PC-3 (cell line): ENCODE data around the gene FKBP14. TPM values are rescaled to one million over a fixed set of nuclear protein-coding genes. Genes with fewer than 3 reads are reported as not detected.

Experiments
- ATAC-seq: fragments of 200-7000 bp; cut with Tn5 transposase; 2 replicates; pipeline ENCODE4 v1.9.1; 2020; ENCODE audit warnings: mild to moderate bottlenecking, moderate library complexity
- BruUV-seq: library from RNA; stranded (reverse); fragments of 400-500 nt; replicated peaks from 2 replicates; lab custom pipeline; 2021; lab: Mats Ljungman, UMichigan
- CTCF ChIA-PET: fragments of 300-600 bp; sonication (Branson Sonifier 250); formaldehyde crosslinking; loops from one replicate; lab custom pipeline; 2022; ENCODE audit warnings: antibody characterized with exemption; lab: Charles Lee
- POLR2A ChIA-PET: fragments of 300-600 bp; sonication (Branson Sonifier 250); formaldehyde crosslinking; loops from one replicate; lab custom pipeline; 2022; ENCODE audit warnings: antibody characterized with exemption; ENCODE audit not compliant: unreplicated experiment; lab: Charles Lee
- DNase-seq: peaks from one replicate; pipeline ENCODE4 v3.0.0-alpha.2; 2015
- H2AFZ ChIP-seq: fragments of 300-600 bp; sonication (generic); 2 replicates; pipeline ENCODE4 v1.6.0; 2016; ENCODE audit warnings: antibody characterized with exemption, low read length
- H3F3A ChIP-seq: fragments of 300-600 bp; sonication (generic); one replicate; pipeline ENCODE4 v1.6.0; 2017; ENCODE audit warnings: antibody characterized with exemption, low read length, control low read depth, mild to moderate bottlenecking; ENCODE audit not compliant: unreplicated experiment
- H3K27ac ChIP-seq: fragments of 300-600 bp; sonication (generic); 2 replicates; pipeline ENCODE4 v1.5.1; 2016; ENCODE audit warnings: mild to moderate bottlenecking, low read length
- H3K27me3 ChIP-seq: fragments of 300-600 bp; sonication (generic); 2 replicates; pipeline ENCODE4 v1.6.1; 2016; ENCODE audit warnings: low read length, mixed read lengths
- H3K36me3 ChIP-seq: fragments of 300-600 bp; sonication (generic); 2 replicates; pipeline ENCODE4 v1.6.1; 2016; ENCODE audit warnings: low read depth, mixed run types, low read length, mixed read lengths
- H3K4me1 ChIP-seq: fragments of 300-600 bp; sonication (generic); 2 replicates; pipeline ENCODE4 v1.5.1; 2016; ENCODE audit warnings: low read length; ENCODE audit not compliant: insufficient read depth
- H3K4me2 ChIP-seq: fragments of 300-600 bp; sonication (generic); 2 replicates; pipeline ENCODE4 v1.6.0; 2016; ENCODE audit warnings: low read length
- H3K4me3 ChIP-seq: fragments of 300-600 bp; sonication (generic); 2 replicates; pipeline ENCODE4 v1.5.1; 2016; ENCODE audit warnings: mild to moderate bottlenecking, low read length, mixed read lengths
- H3K79me2 ChIP-seq: fragments of 300-600 bp; sonication (generic); 2 replicates; pipeline ENCODE4 v1.6.1; 2017; ENCODE audit warnings: low read length, mixed read lengths
- H3K9ac ChIP-seq: fragments of 300-600 bp; sonication (generic); 2 replicates; pipeline ENCODE4 v1.6.0; 2016; ENCODE audit warnings: mild to moderate bottlenecking, low read length
- H3K9me2 ChIP-seq: fragments of 300-600 bp; sonication (generic); replicated peaks from 2 replicates; pipeline ENCODE4 v1.6.1; 2016; ENCODE audit warnings: mixed run types, low read length, mixed read lengths
- H3K9me3 ChIP-seq: fragments of 300-600 bp; sonication (generic); 2 replicates; pipeline ENCODE4 v1.6.1; 2016; ENCODE audit warnings: low read length, mixed read lengths
- H4K20me1 ChIP-seq: fragments of 300-600 bp; sonication (generic); 2 replicates; pipeline ENCODE4 v1.6.1; 2016; ENCODE audit warnings: low read length, mixed read lengths
- CTCF ChIP-seq: fragments of 300-600 bp; sonication (generic); conservative IDR thresholded peaks from 2 replicates; pipeline ENCODE4 v1.5.1; 2017; ENCODE audit warnings: antibody characterized with exemption, low read depth, mild to moderate bottlenecking, low read length
- EZH2 ChIP-seq: fragments of 300-600 bp; sonication (generic); IDR thresholded peaks from one replicate; pipeline ENCODE4 v1.6.1; 2017; ENCODE audit warnings: antibody characterized with exemption, mild to moderate bottlenecking, low read length; ENCODE audit not compliant: unreplicated experiment
- EZH2phosphoT487 ChIP-seq: fragments of 300-600 bp; sonication (generic); IDR thresholded peaks from 2 replicates; pipeline ENCODE4 v1.6.1; 2018; ENCODE audit warnings: mild to moderate bottlenecking, antibody characterized with exemption, low read length, borderline replicate concordance
- intact Hi-C: fragments of 100-400 bp; cut with micrococcal nuclease; formaldehyde crosslinking; loops from 2 replicates; pipeline ENCODE4 v1.9.0; 2023
- total RNA-seq: library from RNA; depleted of rRNA; stranded (reverse); fragments of >200 nt; gene quantifications from 2 replicates; pipeline ENCODE4 v1.2.3, GENCODE V29; 2014

The FKBP14 gene
- total RNA-seq, 1 experiment from 2014 or later = 9.0 TPM

- Histone ChIP-seq H3K4me2 (peak overlapping the region; percentile 73), H3K27me3 (no peaks in the 10 kb centered on the region), H3K9ac (no peak overlapping the region), H2AFZ (no peak overlapping the region), H3K36me3 (no peaks in the 10 kb centered on the region), H3K9me3 (no peaks in the 10 kb centered on the region), H4K20me1 (no peaks in the 10 kb centered on the region), H3K4me3 (no peak overlapping the region), H3K9me2 (no peaks in the 10 kb centered on the region), H3K79me2 (peaks cover 22% of the 10 kb centered on the region), H3K27ac (peak overlapping the region; percentile 42; the same call in 1 of the 2 replicates), H3K4me1 (peaks cover 17% of the 10 kb centered on the region), H3F3A (peaks cover 3% of the 10 kb centered on the region)
- TF ChIP-seq EZH2phosphoT487 (no peak), EZH2 (no peak), CTCF (0 out of 2 replicates have a peak, but pooled peaks have one; percentile 26)
- CTCF ChIA-PET = interaction anchor here (0.5 to 1.3 kb wide), 2 partner anchors 43 to 1975 kb away, joined by 3 read pairs; no protein-coding TSS in a partner anchor
- no TSS peak for BruUV-seq
- POLR2A ChIA-PET = interaction anchor here (0.5 to 0.6 kb wide), 2 partner anchors 9 to 100 kb away, joined by 3 read pairs; partner anchors contain the start of gene PLEKHA8
- no peak for DNase-seq
- peak; percentile 51; the same call in 1 of the 2 replicates for ATAC-seq
- intact Hi-C loops = no loop called here
Observed at GRCh38 chr7:30019387-30019786, 7.1 kb downstream of the FKBP14 start.

- intact Hi-C loops = no loop called here
- H3K36me3 ChIP-seq = peaks cover 4% of the 10 kb centered on the region; the same call in 1 of the 2 replicates
- ATAC-seq (no peak), DNase-seq (no peak)
- H3K9ac ChIP-seq = no peak overlapping the region
- CTCF ChIA-PET = no interaction called here
- H3K4me3 ChIP-seq = no peak overlapping the region
- no peaks in the 10 kb centered on the region for H4K20me1 ChIP-seq
- no peaks in the 10 kb centered on the region for H3K27me3 ChIP-seq
- H3K79me2 ChIP-seq = peaks cover 13% of the 10 kb centered on the region; the same call in 1 of the 2 replicates
- POLR2A ChIA-PET = interaction anchor here (0.7 kb wide), 1 partner anchor 31 kb away, joined by 3 read pairs; no protein-coding TSS in a partner anchor
- H2AFZ ChIP-seq = no peak overlapping the region
- H3K9me2 ChIP-seq = no peaks in the 10 kb centered on the region
- no peak overlapping the region for H3K4me2 ChIP-seq
- no TSS peak for BruUV-seq
- H3F3A ChIP-seq = peaks cover 3% of the 10 kb centered on the region
- no peaks in the 10 kb centered on the region for H3K9me3 ChIP-seq
- no peak for TF ChIP-seq EZH2
- TF ChIP-seq CTCF = no peak
- no peak for TF ChIP-seq EZH2phosphoT487
- H3K4me1 ChIP-seq = peaks cover 17% of the 10 kb centered on the region
- no peak overlapping the region for H3K27ac ChIP-seq
Observed at GRCh38 chr7:30018451-30018850, 8.1 kb downstream of the FKBP14 start.

- peak; percentile 63 for ATAC-seq
- no peak overlapping the region for H2AFZ ChIP-seq
- intact Hi-C loops = loop anchor here (2.0 kb wide), 1 partner anchor 50 kb away; no protein-coding TSS in a partner anchor
Observed at GRCh38 chr7:30012757-30013156, 13.7 kb downstream of the FKBP14 start.

More at GRCh38 chr7:30012757-30013156, 13.7 kb downstream of the FKBP14 start:
- Histone ChIP-seq H3K79me2 (no peaks in the 10 kb centered on the region), H3K9me2 (no peaks in the 10 kb centered on the region), H3K36me3 (peaks cover 4% of the 10 kb centered on the region; the same call in 1 of the 2 replicates), H3F3A (no peaks in the 10 kb centered on the region), H3K4me1 (peaks cover 6% of the 10 kb centered on the region; the same call in 1 of the 2 replicates), H3K4me2 (no peak overlapping the region), H4K20me1 (no peaks in the 10 kb centered on the region), H3K27me3 (no peaks in the 10 kb centered on the region), H3K9ac (no peak overlapping the region), H3K27ac (no peak overlapping the region), H3K9me3 (no peaks in the 10 kb centered on the region), H3K4me3 (no peak overlapping the region)
- BruUV-seq = no TSS peak
- ChIA-PET CTCF (no interaction called here), POLR2A (no interaction called here)
- DNase-seq = peak; percentile 72
- peak; percentile 45; the same call in 1 of the 2 replicates for TF ChIP-seq CTCF
- TF ChIP-seq EZH2 = no peak
